Spleen (tissue), 11 donors: ENCODE measurements around the gene CHRNA9. TPM values are rescaled to one million over a fixed set of nuclear protein-coding genes. Genes with fewer than 3 reads are reported as not detected.

Source experiments
- DNase-seq: peaks from one replicate; pipeline ENCODE4 v3.0.0-alpha.2; 2020
- H3K27ac ChIP-seq, 8 donors: fragments of 200-600 bp; sonication (generic) in 7 of 8; 1 replicate in 4 of 8; 2 replicates in 4 of 8; pipeline versions ENCODE4 v1.5.0 to v1.8.0; 2016 to 2021; ENCODE audit warnings: inconsistent platforms in 4 of 8, mild to moderate bottlenecking in 4 of 8, moderate library complexity in 1 of 8
- H3K27me3 ChIP-seq, 7 donors: fragments of 200-600 bp; sonication (generic) in 6 of 7; replicated peaks in 1 of 7; 1 replicate in 4 of 7; 2 replicates in 3 of 7; pipeline versions ENCODE4 v1.5.0 to v1.8.0; 2016 to 2021; ENCODE audit warnings: inconsistent platforms in 3 of 7, mild to moderate bottlenecking in 1 of 7
- H3K36me3 ChIP-seq, 6 donors: fragments of 200-600 bp; sonication (generic) in 5 of 6; 1 replicate in 4 of 6; 2 replicates in 2 of 6; pipeline versions ENCODE4 v1.5.0 to v1.8.0; 2016 to 2021; ENCODE audit warnings: inconsistent platforms in 2 of 6
- H3K4me1 ChIP-seq, 6 donors: fragments of 200-600 bp; sonication (generic) in 5 of 6; 1 replicate in 3 of 6; 2 replicates in 3 of 6; pipeline versions ENCODE4 v1.5.0 to v1.8.0; 2016 to 2021; ENCODE audit warnings: inconsistent platforms in 3 of 6
- H3K4me3 ChIP-seq, 8 donors: fragments of 200-600 bp; sonication (generic) in 7 of 8; 1 replicate in 4 of 8; 2 replicates in 4 of 8; pipeline versions ENCODE4 v1.5.0 to v1.8.0; 2016 to 2021; ENCODE audit warnings: inconsistent platforms in 4 of 8, mild to moderate bottlenecking in 4 of 8, moderate library complexity in 2 of 8
- H3K9me3 ChIP-seq, 8 donors: fragments of 200-600 bp; sonication (generic) in 7 of 8; 1 replicate in 4 of 8; 2 replicates in 4 of 8; pipeline versions ENCODE4 v1.5.0 to v1.8.0; 2016 to 2021; ENCODE audit warnings: inconsistent platforms in 4 of 8
- POLR2A ChIP-seq, 3 donors: fragments of 450-650 bp; IDR thresholded peaks; one replicate each; pipeline ENCODE4 v1.5.1; 2017; ENCODE audit warnings: antibody characterized with exemption in 3 of 3, mild to moderate bottlenecking in 1 of 3
- POLR2AphosphoS5 ChIP-seq, 3 donors: sonication (generic); formaldehyde crosslinking; IDR thresholded peaks; one replicate each; pipeline ENCODE4 v1.5.1; 2017; ENCODE audit warnings: antibody characterized with exemption in 3 of 3
- WGBS, 5 donors: extraction: QIAGEN DNeasy Blood & Tissue Kit in 3 of 5; methylation state at CpG; one replicate each; pipeline versions ENCODE4 v1.1.5 to v1.1.7; 2013 to 2018; 5-methylcytosine and 5-hydroxymethylcytosine counted together
- intact Hi-C: fragments of 100-400 bp; cut with DNase I; formaldehyde crosslinking; loops from one replicate; pipeline ENCODE4 v1.15.0; 2023; ENCODE audit warnings: low total_unique reads
- polyA plus RNA-seq, 3 donors: library from polyadenylated mRNA; stranded (reverse); fragments of 200-250 nt; gene quantifications; one replicate each; pipeline ENCODE4 v1.2.1, GENCODE V29; 2013
- total RNA-seq, 7 donors: library from RNA; depleted of rRNA in 3 of 7; stranded (reverse); fragments of >200 nt in 3 of 7; fragmentation: NEBNext Ultra II Directional in 4 of 7; extraction: Animal tissue kit (Norgen Biotek cat#: 25700) in 4 of 7; gene quantifications; one replicate each; pipeline versions ENCODE4 v1.1.0 to v1.2.1, GENCODE V29; 2016 to 2021
- TF ChIP-seq, protein P1 (sequence below), 11 experiments: fragments of 200-600 bp in 7 of 11; fragments of 450-650 bp in 4 of 11; sonication (generic) in 4 of 11; IDR thresholded peaks in 8 of 11; conservative IDR thresholded peaks in 3 of 11; 1 replicate in 7 of 11; 2 replicates in 4 of 11; pipeline versions ENCODE4 v1.4.0 to v1.8.0; 2016 to 2021; ENCODE audit warnings: antibody characterized with exemption in 11 of 11, inconsistent platforms in 4 of 11, mild to moderate bottlenecking in 1 of 11
- donor health status: healthy with polysubstance abuse.
- donor health status: DM: no; HTN: no; CAD: no; lungs with moderate emphysema.
- donor health status: DM: no; HTN: no; CAD: no.
- donor health status: Bipolar disorder and iron deficiency.
- donor health status: healthy.
- donor health status: DM: no; HTN: no; CAD: no.
- donor health status: DM: yes; HTN: yes; CAD: no.

CHRNA9 gene
- total and polyA plus RNA-seq, 10 donors: 0.03 to 0.11 TPM; not detected in 8

DNA sequence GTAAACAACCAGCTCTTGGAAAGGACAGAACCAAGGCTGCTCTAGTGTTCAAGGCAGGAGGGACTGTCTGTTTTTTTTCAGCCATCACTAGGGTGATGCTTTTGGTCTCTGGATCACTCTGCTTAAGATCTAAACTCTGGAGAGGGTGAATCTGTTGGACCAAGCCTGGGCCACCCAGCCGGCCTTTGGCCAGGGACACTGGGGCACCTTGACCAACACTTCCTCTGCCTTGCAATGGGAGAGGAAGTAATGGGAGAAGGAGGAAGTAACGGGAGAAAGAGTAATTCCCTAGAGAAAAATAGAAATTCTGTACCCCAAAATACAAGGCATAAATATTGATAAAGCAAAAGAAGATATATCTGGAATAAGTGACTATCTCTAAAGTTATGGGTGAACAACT, 12.9 kb downstream of the CHRNA9 start:
- no peaks in the 10 kb centered on the region for H3K4me1 ChIP-seq
- intact Hi-C loops: no loop called here
- H3K36me3 ChIP-seq: no peaks in the 10 kb centered on the region
- DNase-seq: no peak
- no peak for TF ChIP-seq POLR2AphosphoS5 (IDR thresholded peaks at IDR 0.05)
- TF ChIP-seq, protein P1, sequence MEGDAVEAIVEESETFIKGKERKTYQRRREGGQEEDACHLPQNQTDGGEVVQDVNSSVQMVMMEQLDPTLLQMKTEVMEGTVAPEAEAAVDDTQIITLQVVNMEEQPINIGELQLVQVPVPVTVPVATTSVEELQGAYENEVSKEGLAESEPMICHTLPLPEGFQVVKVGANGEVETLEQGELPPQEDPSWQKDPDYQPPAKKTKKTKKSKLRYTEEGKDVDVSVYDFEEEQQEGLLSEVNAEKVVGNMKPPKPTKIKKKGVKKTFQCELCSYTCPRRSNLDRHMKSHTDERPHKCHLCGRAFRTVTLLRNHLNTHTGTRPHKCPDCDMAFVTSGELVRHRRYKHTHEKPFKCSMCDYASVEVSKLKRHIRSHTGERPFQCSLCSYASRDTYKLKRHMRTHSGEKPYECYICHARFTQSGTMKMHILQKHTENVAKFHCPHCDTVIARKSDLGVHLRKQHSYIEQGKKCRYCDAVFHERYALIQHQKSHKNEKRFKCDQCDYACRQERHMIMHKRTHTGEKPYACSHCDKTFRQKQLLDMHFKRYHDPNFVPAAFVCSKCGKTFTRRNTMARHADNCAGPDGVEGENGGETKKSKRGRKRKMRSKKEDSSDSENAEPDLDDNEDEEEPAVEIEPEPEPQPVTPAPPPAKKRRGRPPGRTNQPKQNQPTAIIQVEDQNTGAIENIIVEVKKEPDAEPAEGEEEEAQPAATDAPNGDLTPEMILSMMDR (IDR thresholded peaks at IDR 0.05 in 8 of 11, conservative IDR thresholded peaks at IDR 0.05 in 3 of 11): no peak
- no peak for TF ChIP-seq POLR2A (IDR thresholded peaks at IDR 0.05)
- H3K27me3 ChIP-seq: no peaks in the 10 kb centered on the region
- peaks cover 0 to 6% (median 0%) of the 10 kb centered on the region in 8 donors for H3K9me3 ChIP-seq
- H3K27ac ChIP-seq: no peak overlapping the region
- WGBS, 5 donors: 22 to 64% (median 41%) methylated on average over 2 of the region's 2 CpGs
- H3K4me3 ChIP-seq: no peak overlapping the region

DNA sequence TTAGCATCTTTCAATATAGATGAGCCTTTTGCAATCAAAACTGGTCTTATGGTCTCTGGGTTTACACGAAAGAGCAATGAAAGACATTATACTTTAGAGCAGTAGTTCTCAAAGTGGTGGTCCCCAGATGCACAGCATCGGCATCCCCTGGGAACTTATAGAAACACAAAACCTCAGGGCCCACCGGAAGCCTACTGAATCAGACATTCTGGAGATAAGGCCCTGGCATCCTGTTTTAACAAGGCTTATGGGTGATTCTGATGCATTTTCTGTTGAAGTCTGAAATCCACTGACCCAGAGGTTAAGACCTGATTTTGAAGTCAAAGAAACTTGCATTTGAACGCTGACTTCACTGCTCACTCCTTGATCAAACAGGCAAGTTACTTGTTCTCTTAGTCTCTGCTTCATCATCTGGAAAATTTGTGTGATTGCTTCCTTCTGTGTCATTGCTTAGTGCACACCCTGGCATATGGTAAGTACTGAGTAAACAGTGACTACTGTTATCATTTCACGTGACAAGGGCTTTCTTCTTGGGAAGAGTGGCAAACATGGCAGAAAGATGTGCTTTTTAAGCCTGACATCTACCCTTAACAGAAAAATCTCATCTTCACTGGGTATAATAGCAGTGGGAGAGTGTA, 14.5 kb downstream of the CHRNA9 start:
- H3K27me3 ChIP-seq: no peaks in the 10 kb centered on the region
- intact Hi-C loops: no loop called here
- 52 to 63% (median 61%) methylated on average over 5 of the region's 5 CpGs for WGBS, 5 donors
- H3K9me3 ChIP-seq: no peaks in the 10 kb centered on the region
- TF ChIP-seq, protein P1 (IDR thresholded peaks at IDR 0.05 in 8 of 11, conservative IDR thresholded peaks at IDR 0.05 in 3 of 11): no peak
- H3K27ac ChIP-seq: no peak overlapping the region
- no peak for DNase-seq
- no peak overlapping the region for H3K4me3 ChIP-seq
- no peaks in the 10 kb centered on the region for H3K4me1 ChIP-seq
- no peaks in the 10 kb centered on the region for H3K36me3 ChIP-seq

DNA sequence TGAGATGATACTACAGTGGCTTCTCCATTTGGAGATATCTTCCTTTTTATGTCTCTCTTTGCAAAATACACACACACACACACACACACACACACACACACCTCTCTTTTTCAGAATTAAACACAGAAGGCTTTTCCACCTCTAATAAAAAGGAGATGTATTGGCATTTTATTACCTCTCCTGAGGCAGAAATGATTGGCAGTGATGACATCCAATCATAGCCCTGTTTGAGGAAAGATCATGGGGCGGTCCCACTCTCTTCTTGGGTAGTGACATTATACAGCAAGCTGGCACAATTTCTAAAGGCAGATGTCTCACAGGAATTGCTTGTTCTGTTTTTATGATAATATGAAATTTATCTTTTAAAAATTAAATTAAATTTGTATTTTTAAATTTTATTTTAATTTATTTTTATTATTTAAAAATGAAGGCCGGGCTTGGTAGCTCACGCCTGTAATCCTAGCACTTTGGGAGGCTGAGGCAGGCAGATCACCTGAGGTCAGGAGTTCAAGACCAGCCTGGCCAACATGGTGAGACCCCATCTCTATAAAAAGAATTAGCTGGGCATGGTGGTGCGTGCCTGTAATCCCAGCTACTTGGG, 15.6 kb downstream of the CHRNA9 start:
- Histone ChIP-seq H3K4me3 (no peak overlapping the region), H3K27ac (no peak overlapping the region), H3K9me3 (no peaks in the 10 kb centered on the region), H3K27me3 (no peaks in the 10 kb centered on the region), H3K36me3 (no peaks in the 10 kb centered on the region), H3K4me1 (no peaks in the 10 kb centered on the region)
- TF ChIP-seq POLR2AphosphoS5 (IDR thresholded peaks at IDR 0.05) (no peak), POLR2A (IDR thresholded peaks at IDR 0.05) (no peak)
- TF ChIP-seq, protein P1 (IDR thresholded peaks at IDR 0.05 in 8 of 11, conservative IDR thresholded peaks at IDR 0.05 in 3 of 11): no peak
- intact Hi-C loops: no loop called here
- 93 to 99% (median 98%) methylated on average over 4 of the region's 4 CpGs for WGBS, 5 donors
- DNase-seq: no peak

DNA sequence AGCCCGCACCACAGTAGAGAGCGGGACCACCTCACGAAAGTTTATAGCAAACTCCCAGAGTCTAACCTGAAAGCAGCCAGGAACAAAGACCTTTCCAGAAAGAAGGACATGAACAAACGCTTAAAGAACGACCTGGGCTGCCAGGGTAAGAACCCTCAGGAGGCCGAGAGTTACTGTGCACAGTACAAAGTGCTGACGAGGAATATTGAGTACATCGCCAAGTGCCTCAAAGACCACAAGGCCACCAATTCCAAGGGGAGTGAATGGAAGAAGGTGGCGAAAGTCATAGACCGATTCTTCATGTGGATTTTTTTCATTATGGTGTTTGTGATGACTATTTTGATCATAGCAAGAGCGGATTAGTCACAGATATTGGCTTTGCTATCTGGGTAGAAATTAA, 19.0 kb downstream of the CHRNA9 start:
- Histone ChIP-seq H3K36me3 (no peaks in the 10 kb centered on the region), H3K4me1 (no peaks in the 10 kb centered on the region), H3K4me3 (no peak overlapping the region), H3K27me3 (no peaks in the 10 kb centered on the region), H3K9me3 (no peaks in the 10 kb centered on the region), H3K27ac (no peak overlapping the region)
- no peak for DNase-seq
- 89 to 97% (median 94%) methylated on average over 11 of the region's 11 CpGs for WGBS, 5 donors
- TF ChIP-seq POLR2A (IDR thresholded peaks at IDR 0.05): no peak
- no peak for TF ChIP-seq POLR2AphosphoS5 (IDR thresholded peaks at IDR 0.05)
- TF ChIP-seq, protein P1 (IDR thresholded peaks at IDR 0.05 in 8 of 11, conservative IDR thresholded peaks at IDR 0.05 in 3 of 11): no peak
- intact Hi-C loops: no loop called here
